HUES48 (cell line): ENCODE results near the gene CENPE.

ENCODE experiments used
- H3K27ac ChIP-seq: one replicate; pipeline ENCODE4 v1.7.0; 2013; ENCODE audit warnings: low read depth, low read length, inconsistent platforms
- H3K27me3 ChIP-seq: 2 replicates; pipeline ENCODE4 v1.6.1; 2013; ENCODE audit warnings: mild to moderate bottlenecking, low read length; ENCODE audit not compliant: control insufficient read depth, insufficient read depth
- H3K36me3 ChIP-seq: 2 replicates; pipeline ENCODE4 v1.6.1; 2013; ENCODE audit warnings: low read length; ENCODE audit not compliant: control insufficient read depth, insufficient read depth
- H3K4me1 ChIP-seq: 2 replicates; pipeline ENCODE4 v1.6.1; 2013; ENCODE audit warnings: mild to moderate bottlenecking, low read length; ENCODE audit not compliant: control insufficient read depth, insufficient read depth
- H3K4me3 ChIP-seq: 2 replicates; pipeline ENCODE4 v1.5.1; 2013; ENCODE audit warnings: mild to moderate bottlenecking, low read depth, low read length
- H3K9ac ChIP-seq: 2 replicates; pipeline ENCODE4 v1.6.1; 2013; ENCODE audit warnings: mild to moderate bottlenecking, low read depth, low read length, moderate library complexity
- H3K9me3 ChIP-seq: 2 replicates; pipeline ENCODE4 v1.6.1; 2013; ENCODE audit warnings: low read length; ENCODE audit not compliant: control insufficient read depth, insufficient read depth

Gene CENPE

GRCh38 chr4:103075894-103076746, 122.0 kb downstream of the CENPE start:
- no peaks in the 10 kb centered on the region for H3K9me3 ChIP-seq
- H3K4me1 ChIP-seq, result no peaks in the 10 kb centered on the region
- H3K4me3 ChIP-seq, result peak overlapping the region; percentile 82
- H3K36me3 ChIP-seq, result peaks cover 11% of the 10 kb centered on the region; the same call in 1 of the 2 replicates
- H3K27me3 ChIP-seq, result peaks cover 35% of the 10 kb centered on the region
- peak overlapping the region; percentile 32 for H3K27ac ChIP-seq
- peak overlapping the region; percentile 78 for H3K9ac ChIP-seq

- Histone ChIP-seq H3K9me3 (no peaks in the 10 kb centered on the region), H3K27ac (no peak overlapping the region), H3K4me3 (peak overlapping the region; percentile 82), H3K27me3 (peaks cover 35% of the 10 kb centered on the region), H3K9ac (peak overlapping the region; percentile 78; the same call in 1 of the 2 replicates), H3K36me3 (peaks cover 4% of the 10 kb centered on the region; the same call in 1 of the 2 replicates), H3K4me1 (peaks cover 5% of the 10 kb centered on the region; the same call in 1 of the 2 replicates)
Measured at GRCh38 chr4:103075435-103075893, 122.7 kb downstream of the CENPE start.

GRCh38 chr4:103074744-103075434, 123.3 kb downstream of the CENPE start:
- Histone ChIP-seq H3K9ac (no peak overlapping the region), H3K4me3 (no peak overlapping the region), H3K9me3 (no peaks in the 10 kb centered on the region), H3K27ac (no peak overlapping the region), H3K4me1 (peaks cover 9% of the 10 kb centered on the region; the same call in 1 of the 2 replicates), H3K36me3 (peaks cover 4% of the 10 kb centered on the region; the same call in 1 of the 2 replicates), H3K27me3 (peaks cover 35% of the 10 kb centered on the region)

DNA sequence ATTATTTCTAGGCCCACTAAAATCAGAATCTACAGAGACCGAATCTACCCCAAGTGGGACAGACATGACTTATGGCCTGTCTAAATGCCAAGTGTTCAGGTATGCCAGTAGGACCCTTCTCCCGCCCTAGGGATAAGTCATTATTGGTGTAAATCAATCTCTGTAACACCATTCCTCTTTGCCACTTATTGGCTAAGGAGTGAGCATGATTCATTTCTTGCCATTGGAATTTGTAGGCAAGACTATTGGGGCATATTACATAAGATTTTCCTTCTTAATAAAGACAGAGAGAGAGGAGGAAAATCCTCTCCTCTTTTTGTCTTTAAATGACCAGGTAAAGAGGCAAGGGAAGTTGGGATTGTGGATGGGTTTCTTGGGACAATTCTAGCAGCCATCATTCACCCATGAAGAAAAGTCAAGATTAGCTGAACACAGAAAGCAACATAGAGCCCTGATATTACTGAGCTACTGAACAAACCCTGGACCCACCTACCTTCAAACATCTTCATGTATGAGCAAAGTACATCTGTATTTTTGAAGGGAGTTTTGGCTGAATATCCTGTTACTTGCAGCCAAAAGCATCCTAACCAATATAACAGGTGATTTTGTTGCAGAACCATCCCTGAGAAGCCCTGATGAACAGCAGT, 124.2 kb downstream of the CENPE start:
- no peak overlapping the region for H3K4me3 ChIP-seq

GRCh38 chr4:103067841-103068547, 130.1 kb downstream of the CENPE start:
- no peaks in the 10 kb centered on the region for H3K9me3 ChIP-seq
- H3K4me1 ChIP-seq, result peaks cover 11% of the 10 kb centered on the region; the same call in 1 of the 2 replicates
- no peak overlapping the region for H3K4me3 ChIP-seq
- no peak overlapping the region for H3K27ac ChIP-seq
- H3K9ac ChIP-seq, result no peak overlapping the region
- no peaks in the 10 kb centered on the region for H3K27me3 ChIP-seq
- no peaks in the 10 kb centered on the region for H3K36me3 ChIP-seq

More for the DNA sequence above, 124.2 kb downstream of the CENPE start:
- Histone ChIP-seq H3K4me1 (peaks cover 11% of the 10 kb centered on the region; the same call in 1 of the 2 replicates), H3K9ac (no peak overlapping the region), H3K27ac (no peak overlapping the region), H3K27me3 (peaks cover 35% of the 10 kb centered on the region), H3K36me3 (no peaks in the 10 kb centered on the region), H3K9me3 (no peaks in the 10 kb centered on the region)

DNA sequence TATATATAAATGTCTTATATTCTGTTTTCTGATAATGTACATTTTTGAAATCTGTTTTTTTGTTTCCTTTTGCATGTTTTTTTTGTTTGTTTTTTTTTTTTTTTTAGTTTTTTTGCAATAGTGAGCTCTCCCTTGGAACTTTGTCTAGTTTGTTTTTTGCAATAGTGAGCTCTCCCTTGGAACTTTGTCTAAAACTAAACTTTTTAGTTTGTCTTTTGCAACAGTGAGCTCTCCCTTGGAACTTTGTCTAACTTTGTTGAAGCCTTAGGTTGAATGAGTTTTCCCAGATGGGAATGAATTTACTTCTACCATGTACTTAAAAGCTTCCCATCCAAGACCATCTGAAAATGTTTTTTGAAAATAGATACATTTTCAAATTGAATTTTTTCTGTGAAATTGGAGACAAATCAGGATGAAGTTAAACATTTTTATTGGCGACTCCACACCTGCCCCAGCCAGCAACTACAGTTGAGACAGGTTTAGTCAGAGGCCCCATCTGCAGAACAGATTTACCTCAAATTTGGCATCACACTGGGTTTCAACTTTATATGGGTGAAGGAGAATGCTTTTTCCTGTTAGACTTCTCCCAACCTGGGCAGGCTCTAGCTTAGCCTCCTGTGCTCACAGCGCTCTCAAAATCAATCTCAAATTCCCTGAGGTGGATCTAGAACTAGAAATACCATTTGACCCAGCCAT, 137.5 kb downstream of the CENPE start:
- no peaks in the 10 kb centered on the region for H3K9me3 ChIP-seq
- H3K9ac ChIP-seq, result no peak overlapping the region
- no peak overlapping the region for H3K27ac ChIP-seq
- H3K4me1 ChIP-seq, result no peaks in the 10 kb centered on the region
- H3K27me3 ChIP-seq, result no peaks in the 10 kb centered on the region
- H3K4me3 ChIP-seq, result no peak overlapping the region
- no peaks in the 10 kb centered on the region for H3K36me3 ChIP-seq
